Neutrophil (primary cell): ENCODE measurements around the gene MBNL1.

ENCODE experiments used
- H3K27ac ChIP-seq: fragments of 200-600 bp; sonication (generic); 2 replicates; pipeline ENCODE4 v1.5.1; 2016; ENCODE audit warnings: mild to moderate bottlenecking, moderate library complexity
- H3K27me3 ChIP-seq: fragments of 200-600 bp; sonication (generic); 2 replicates; pipeline ENCODE4 v1.6.0; 2016; ENCODE audit warnings: mild to moderate bottlenecking
- H3K36me3 ChIP-seq: fragments of 200-600 bp; sonication (generic); 2 replicates; pipeline ENCODE4 v1.5.1; 2017
- H3K4me1 ChIP-seq, 2 experiments: fragments of 200-600 bp in 1 of 2; sonication (generic) in 1 of 2; 1 replicate in 1 of 2; 2 replicates in 1 of 2; pipeline versions ENCODE4 v1.5.1 to v1.6.1; 2013 to 2016; ENCODE audit warnings: low read depth in 1 of 2, low read length in 1 of 2, mild to moderate bottlenecking in 1 of 2, moderate library complexity in 1 of 2; ENCODE audit not compliant: control insufficient read depth in 1 of 2, insufficient read depth in 1 of 2
- H3K4me3 ChIP-seq, 2 experiments: fragments of 200-600 bp in 1 of 2; sonication (generic) in 1 of 2; 1 replicate in 1 of 2; 2 replicates in 1 of 2; pipeline ENCODE4 v1.5.1; 2013 to 2016; ENCODE audit warnings: low read depth in 1 of 2, low read length in 1 of 2, mild to moderate bottlenecking in 1 of 2, moderate library complexity in 1 of 2
- H3K9me3 ChIP-seq: fragments of 200-600 bp; sonication (generic); 2 replicates; pipeline ENCODE4 v1.5.1; 2016
- CTCF ChIP-seq: fragments of 200-600 bp; sonication (generic); IDR thresholded peaks from 2 replicates; pipeline ENCODE4 v1.5.1; 2016; ENCODE audit warnings: antibody characterized with exemption

The MBNL1 gene

GRCh38 chr3:152309535-152310307 lies 41.0 kb downstream of the MBNL1 start:
- TF ChIP-seq CTCF, result no peak
- H3K27me3 ChIP-seq, result no peaks in the 10 kb centered on the region
- H3K4me1 ChIP-seq, result peaks cover 8 to 21% of the 10 kb centered on the region in 2 experiments
- no peak overlapping the region for H3K4me3 ChIP-seq
- H3K27ac ChIP-seq, result peak overlapping the region; percentile 61
- H3K9me3 ChIP-seq, result no peaks in the 10 kb centered on the region
- peaks cover 4% of the 10 kb centered on the region for H3K36me3 ChIP-seq

GRCh38 chr3:152313430-152313829 lies 44.7 kb downstream of the MBNL1 start:
- Histone ChIP-seq H3K36me3 (peaks cover 4% of the 10 kb centered on the region), H3K27ac (peak overlapping the region; percentile 32), H3K4me3 (no peak overlapping the region), H3K9me3 (no peaks in the 10 kb centered on the region), H3K27me3 (no peaks in the 10 kb centered on the region), H3K4me1 (peaks cover 29 to 45% of the 10 kb centered on the region in 2 experiments)
- no peak for TF ChIP-seq CTCF

- Histone ChIP-seq H3K9me3 (no peaks in the 10 kb centered on the region), H3K4me3 (no peak overlapping the region), H3K36me3 (peaks cover 4% of the 10 kb centered on the region), H3K4me1 (peaks cover 29 to 44% of the 10 kb centered on the region in 2 experiments), H3K27ac (peak overlapping the region; percentile 32), H3K27me3 (no peaks in the 10 kb centered on the region)
- no peak for TF ChIP-seq CTCF
Measured at GRCh38 chr3:152313914-152314313, 45.2 kb downstream of the MBNL1 start.

GRCh38 chr3:152314677-152315353 lies 46.1 kb downstream of the MBNL1 start:
- Histone ChIP-seq H3K36me3 (peaks cover 4% of the 10 kb centered on the region), H3K27ac (peak overlapping the region; percentile 54), H3K27me3 (no peaks in the 10 kb centered on the region), H3K4me1 (peaks cover 29 to 40% of the 10 kb centered on the region in 2 experiments), H3K4me3 (no peak overlapping the region), H3K9me3 (no peaks in the 10 kb centered on the region)
- no peak for TF ChIP-seq CTCF

- H3K36me3 ChIP-seq, result peaks cover 4% of the 10 kb centered on the region
- H3K9me3 ChIP-seq, result no peaks in the 10 kb centered on the region
- peaks cover 21 to 38% of the 10 kb centered on the region in 2 experiments for H3K4me1 ChIP-seq
- H3K27me3 ChIP-seq, result no peaks in the 10 kb centered on the region
- H3K4me3 ChIP-seq, result no peak overlapping the region
- no peak for TF ChIP-seq CTCF
- peak overlapping the region; percentile 54 for H3K27ac ChIP-seq
Measured at GRCh38 chr3:152315623-152316022, 46.9 kb downstream of the MBNL1 start.
